NCI-H446 treated with DMSO at 0.1 percent for 48 hours (cell line): ENCODE measurements around the gene LRRC8C.

Source experiments
- DNase-seq: peaks from one replicate; lab custom pipeline; 2025; lab: John Stamatoyannopoulos, UW

The LRRC8C gene

GRCh38 chr1:89633800-89634625 is 1.1 kb downstream of the LRRC8C start:
- no peak for DNase-seq

GRCh38 chr1:89635825-89636815 is 3.2 kb downstream of the LRRC8C start:
- no peak for DNase-seq

- no peak for DNase-seq
Observed at GRCh38 chr1:89637496-89637895, 4.6 kb downstream of the LRRC8C start.

GRCh38 chr1:89640440-89640839 is 7.5 kb downstream of the LRRC8C start:
- DNase-seq: no peak

- no peak for DNase-seq
Observed at GRCh38 chr1:89641781-89642180, 8.9 kb downstream of the LRRC8C start.

- no peak for DNase-seq
Observed at GRCh38 chr1:89643577-89643976, 10.7 kb downstream of the LRRC8C start.

GRCh38 chr1:89644119-89644814 is 11.3 kb downstream of the LRRC8C start:
- no peak for DNase-seq

- no peak for DNase-seq
Observed at GRCh38 chr1:89646259-89646658, 13.3 kb downstream of the LRRC8C start.

- no peak for DNase-seq
Observed at GRCh38 chr1:89649783-89650182, 16.9 kb downstream of the LRRC8C start.

- no peak for DNase-seq
Observed at GRCh38 chr1:89652373-89652772, 19.5 kb downstream of the LRRC8C start.

- no peak for DNase-seq
Observed at GRCh38 chr1:89657886-89658285, 25.0 kb downstream of the LRRC8C start.

- DNase-seq: no peak
Observed at GRCh38 chr1:89659322-89660081, 26.6 kb downstream of the LRRC8C start.

GRCh38 chr1:89660224-89661061 is 27.5 kb downstream of the LRRC8C start:
- DNase-seq: no peak

- DNase-seq: no peak
Observed at GRCh38 chr1:89665941-89666340, 33.0 kb downstream of the LRRC8C start.

- DNase-seq: no peak
Observed at GRCh38 chr1:89666640-89667039, 33.7 kb downstream of the LRRC8C start.

- DNase-seq: no peak
Observed at GRCh38 chr1:89667691-89668090, 34.8 kb downstream of the LRRC8C start.

- DNase-seq: no peak
Observed at GRCh38 chr1:89668961-89669360, 36.0 kb downstream of the LRRC8C start.

- no peak for DNase-seq
Observed at GRCh38 chr1:89669441-89669840, 36.5 kb downstream of the LRRC8C start.

GRCh38 chr1:89670163-89670562 is 37.2 kb downstream of the LRRC8C start:
- DNase-seq: no peak

GRCh38 chr1:89670711-89671110 is 37.8 kb downstream of the LRRC8C start:
- no peak for DNase-seq
